ENCODE data around the gene TOP2B. TPM values are rescaled to one million over a fixed set of nuclear protein-coding genes. Genes with fewer than 3 reads are reported as not detected.

TOP2B gene
- total RNA-seq, 1 experiment from 2014 or later: 63.1 TPM

DNA sequence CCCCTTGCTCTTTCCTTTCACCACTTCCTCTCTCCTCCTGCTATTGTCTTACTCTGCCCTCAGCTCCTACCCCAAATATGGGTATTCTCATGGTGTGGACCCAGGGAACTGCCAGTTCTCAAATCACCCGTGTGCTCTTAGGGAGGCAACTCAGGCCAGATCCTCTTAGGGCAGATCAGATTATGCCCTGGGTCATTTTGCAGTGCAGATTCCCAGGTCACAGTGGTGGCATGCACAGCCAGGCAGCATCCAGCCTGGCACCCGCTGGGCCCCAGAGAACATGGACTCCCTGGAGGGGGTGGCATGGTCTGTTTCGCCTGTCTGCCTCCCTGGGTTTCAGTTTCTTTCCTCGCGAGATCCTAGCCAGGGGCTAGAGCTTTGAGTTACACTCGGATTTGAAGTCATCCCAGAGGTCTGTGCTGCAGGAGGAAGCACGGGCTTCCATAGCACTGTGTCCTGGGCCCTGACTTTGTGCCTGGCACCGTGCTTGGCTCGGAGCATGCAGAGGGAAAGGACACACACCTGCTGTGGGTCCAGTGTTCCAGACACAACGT lies 96.1 kb downstream of the TOP2B start:
- ATAC-seq: no peak
- in situ Hi-C loops (cut with HindIII; ENCODE audit: low pct_unique_long_range_greater_than_20kb, low sequenced_read_pairs): no loop called here
- Histone ChIP-seq H3K9me3 (ENCODE audit: control insufficient read depth, insufficient read depth, low read depth, low read length) (no peaks in the 10 kb centered on the region), H3K27ac (ENCODE audit: low read length) (no peak overlapping the region), H3K4me3 (ENCODE audit: low read depth in 2 of 2, low read length in 2 of 2) (no peak overlapping the region), H3K36me3 (ENCODE audit: control insufficient read depth, insufficient read depth, low read length) (no peaks in the 10 kb centered on the region), H3K27me3 (ENCODE audit: control insufficient read depth, insufficient read depth, low read length) (no peaks in the 10 kb centered on the region), H3K4me1 (ENCODE audit: control insufficient read depth, insufficient read depth, low read length) (no peaks in the 10 kb centered on the region)
- no TSS peak for BruUV-seq (replicated peaks)
- CTCF ChIA-PET: no interaction called here
- POLR2A ChIA-PET: no interaction called here
- TF ChIP-seq POLR2AphosphoS5 (IDR thresholded peaks at IDR 0.05; ENCODE audit: low read depth, low read length) (no peak), TCF7L2 (IDR thresholded peaks at IDR 0.05; ENCODE audit: low read depth, low read length) (no peak), SIN3A (IDR thresholded peaks at IDR 0.05; ENCODE audit: borderline replicate concordance, insufficient read depth, low read depth, low read length) (no peak)
- TF ChIP-seq, protein P1, sequence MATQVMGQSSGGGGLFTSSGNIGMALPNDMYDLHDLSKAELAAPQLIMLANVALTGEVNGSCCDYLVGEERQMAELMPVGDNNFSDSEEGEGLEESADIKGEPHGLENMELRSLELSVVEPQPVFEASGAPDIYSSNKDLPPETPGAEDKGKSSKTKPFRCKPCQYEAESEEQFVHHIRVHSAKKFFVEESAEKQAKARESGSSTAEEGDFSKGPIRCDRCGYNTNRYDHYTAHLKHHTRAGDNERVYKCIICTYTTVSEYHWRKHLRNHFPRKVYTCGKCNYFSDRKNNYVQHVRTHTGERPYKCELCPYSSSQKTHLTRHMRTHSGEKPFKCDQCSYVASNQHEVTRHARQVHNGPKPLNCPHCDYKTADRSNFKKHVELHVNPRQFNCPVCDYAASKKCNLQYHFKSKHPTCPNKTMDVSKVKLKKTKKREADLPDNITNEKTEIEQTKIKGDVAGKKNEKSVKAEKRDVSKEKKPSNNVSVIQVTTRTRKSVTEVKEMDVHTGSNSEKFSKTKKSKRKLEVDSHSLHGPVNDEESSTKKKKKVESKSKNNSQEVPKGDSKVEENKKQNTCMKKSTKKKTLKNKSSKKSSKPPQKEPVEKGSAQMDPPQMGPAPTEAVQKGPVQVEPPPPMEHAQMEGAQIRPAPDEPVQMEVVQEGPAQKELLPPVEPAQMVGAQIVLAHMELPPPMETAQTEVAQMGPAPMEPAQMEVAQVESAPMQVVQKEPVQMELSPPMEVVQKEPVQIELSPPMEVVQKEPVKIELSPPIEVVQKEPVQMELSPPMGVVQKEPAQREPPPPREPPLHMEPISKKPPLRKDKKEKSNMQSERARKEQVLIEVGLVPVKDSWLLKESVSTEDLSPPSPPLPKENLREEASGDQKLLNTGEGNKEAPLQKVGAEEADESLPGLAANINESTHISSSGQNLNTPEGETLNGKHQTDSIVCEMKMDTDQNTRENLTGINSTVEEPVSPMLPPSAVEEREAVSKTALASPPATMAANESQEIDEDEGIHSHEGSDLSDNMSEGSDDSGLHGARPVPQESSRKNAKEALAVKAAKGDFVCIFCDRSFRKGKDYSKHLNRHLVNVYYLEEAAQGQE (IDR thresholded peaks at IDR 0.05; ENCODE audit: insufficient read depth in 1 of 2, low read depth in 2 of 2, low read length in 1 of 2): no peak
- TF ChIP-seq, protein P2, sequence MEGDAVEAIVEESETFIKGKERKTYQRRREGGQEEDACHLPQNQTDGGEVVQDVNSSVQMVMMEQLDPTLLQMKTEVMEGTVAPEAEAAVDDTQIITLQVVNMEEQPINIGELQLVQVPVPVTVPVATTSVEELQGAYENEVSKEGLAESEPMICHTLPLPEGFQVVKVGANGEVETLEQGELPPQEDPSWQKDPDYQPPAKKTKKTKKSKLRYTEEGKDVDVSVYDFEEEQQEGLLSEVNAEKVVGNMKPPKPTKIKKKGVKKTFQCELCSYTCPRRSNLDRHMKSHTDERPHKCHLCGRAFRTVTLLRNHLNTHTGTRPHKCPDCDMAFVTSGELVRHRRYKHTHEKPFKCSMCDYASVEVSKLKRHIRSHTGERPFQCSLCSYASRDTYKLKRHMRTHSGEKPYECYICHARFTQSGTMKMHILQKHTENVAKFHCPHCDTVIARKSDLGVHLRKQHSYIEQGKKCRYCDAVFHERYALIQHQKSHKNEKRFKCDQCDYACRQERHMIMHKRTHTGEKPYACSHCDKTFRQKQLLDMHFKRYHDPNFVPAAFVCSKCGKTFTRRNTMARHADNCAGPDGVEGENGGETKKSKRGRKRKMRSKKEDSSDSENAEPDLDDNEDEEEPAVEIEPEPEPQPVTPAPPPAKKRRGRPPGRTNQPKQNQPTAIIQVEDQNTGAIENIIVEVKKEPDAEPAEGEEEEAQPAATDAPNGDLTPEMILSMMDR (IDR thresholded peaks at IDR 0.05): no peak
- DNase-seq (ENCODE audit: low read depth, low spot score): no peak
- intact Hi-C loops (cut with micrococcal nuclease; ENCODE audit: unreplicated experiment): no loop called here

DNA sequence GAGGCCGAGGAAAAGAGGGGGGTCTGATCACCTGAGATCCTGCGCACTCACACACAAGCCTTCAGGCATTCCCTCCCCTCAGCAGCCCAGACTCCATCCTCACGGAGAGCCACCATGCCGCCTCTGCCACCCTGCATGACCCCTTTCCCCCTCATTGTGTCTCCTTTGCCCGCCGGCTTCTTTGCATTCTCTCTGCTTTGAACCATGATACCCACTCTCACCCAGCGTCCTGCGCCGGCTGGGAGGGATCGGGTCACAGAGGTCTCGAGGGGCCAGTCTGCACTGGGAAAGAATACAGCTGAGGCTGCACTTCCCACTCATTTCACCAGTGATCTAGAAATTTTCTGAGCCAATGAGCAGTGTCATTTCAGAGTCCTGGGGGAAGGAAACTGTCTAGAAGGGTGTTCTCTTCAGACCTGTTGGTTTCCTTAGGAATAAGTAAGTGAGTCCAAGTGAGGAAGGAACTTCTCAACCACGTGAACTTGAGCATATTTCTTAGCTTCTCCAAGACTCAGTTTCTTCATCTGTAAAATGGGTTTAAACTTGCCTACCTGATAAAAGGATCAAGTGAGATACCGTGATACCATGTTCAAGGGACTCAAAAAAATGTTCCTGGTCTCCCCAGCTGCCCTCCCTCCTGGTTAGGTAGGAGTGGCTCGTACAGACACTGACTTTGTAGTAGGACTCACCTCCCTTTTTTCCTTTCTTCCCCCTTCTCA lies 96.7 kb downstream of the TOP2B start:
- DNase-seq (ENCODE audit: low read depth, low spot score): no peak
- in situ Hi-C loops (cut with HindIII; ENCODE audit: low pct_unique_long_range_greater_than_20kb, low sequenced_read_pairs) (no loop called here), intact Hi-C loops (cut with micrococcal nuclease; ENCODE audit: unreplicated experiment) (no loop called here)
- Histone ChIP-seq H3K4me3 (ENCODE audit: low read depth in 2 of 2, low read length in 2 of 2) (no peak overlapping the region), H3K27ac (ENCODE audit: low read length) (no peak overlapping the region), H3K36me3 (ENCODE audit: control insufficient read depth, insufficient read depth, low read length) (no peaks in the 10 kb centered on the region), H3K27me3 (ENCODE audit: control insufficient read depth, insufficient read depth, low read length) (no peaks in the 10 kb centered on the region), H3K4me1 (ENCODE audit: control insufficient read depth, insufficient read depth, low read length) (no peaks in the 10 kb centered on the region), H3K9me3 (ENCODE audit: control insufficient read depth, insufficient read depth, low read depth, low read length) (no peaks in the 10 kb centered on the region)
- ATAC-seq: no peak
- POLR2A ChIA-PET: no interaction called here
- TF ChIP-seq, protein P2 (IDR thresholded peaks at IDR 0.05): no peak
- no peak for TF ChIP-seq TCF7L2 (IDR thresholded peaks at IDR 0.05; ENCODE audit: low read depth, low read length)
- TF ChIP-seq, protein P1 (IDR thresholded peaks at IDR 0.05; ENCODE audit: insufficient read depth in 1 of 2, low read depth in 2 of 2, low read length in 1 of 2): no peak
- no peak for TF ChIP-seq SIN3A (IDR thresholded peaks at IDR 0.05; ENCODE audit: borderline replicate concordance, insufficient read depth, low read depth, low read length)
- no peak for TF ChIP-seq POLR2AphosphoS5 (IDR thresholded peaks at IDR 0.05; ENCODE audit: low read depth, low read length)
- BruUV-seq (replicated peaks): no TSS peak
- CTCF ChIA-PET: no interaction called here

Measured in Panc1 (cell line).